Uterus (tissue), 2 donors: ENCODE measurements around the gene DBNDD1.

Source experiments
- CTCF ChIP-seq, 4 experiments: fragments of 200-600 bp in 2 of 4; fragments of 450-650 bp in 2 of 4; sonication (generic) in 2 of 4; IDR thresholded peaks; one replicate each; pipeline ENCODE4 v1.5.1; 2016 to 2019; ENCODE audit warnings: antibody characterized with exemption in 4 of 4, mild to moderate bottlenecking in 2 of 4, moderate library complexity in 1 of 4
- POLR2A ChIP-seq, 2 donors: fragments of 450-650 bp; IDR thresholded peaks; one replicate each; pipeline ENCODE4 v1.6.1; 2016; ENCODE audit warnings: antibody characterized with exemption in 2 of 2, mild to moderate bottlenecking in 1 of 2, moderate library complexity in 1 of 2

GRCh38 chr16:90016339-90016950, 2.8 kb downstream of the DBNDD1 start:
- TF ChIP-seq CTCF (IDR thresholded peaks at IDR 0.05) (no peak), POLR2A (IDR thresholded peaks at IDR 0.05) (no peak)
